IMR-90 (cell line): ENCODE measurements around the gene SETX. TPM values are rescaled to one million over a fixed set of nuclear protein-coding genes. Genes with fewer than 3 reads are reported as not detected.

Experiments used
- ATAC-seq: fragments of 200-7000 bp; cut with Tn5 transposase; 2 replicates; pipeline ENCODE4 v1.9.1; 2020; ENCODE audit warnings: low read depth, mild to moderate bottlenecking, moderate library complexity
- BruUV-seq: library from RNA; stranded (reverse); fragments of 400-500 nt; replicated peaks from 2 replicates; lab custom pipeline; 2021; lab: Mats Ljungman, UMichigan
- CTCF ChIA-PET: fragments of 300-600 bp; formaldehyde crosslinking; extraction: SDS; loops from one replicate; lab custom pipeline; 2021; ENCODE audit warnings: antibody characterized with exemption; lab: Yijun Ruan, JAX
- POLR2A ChIA-PET: fragments of 300-600 bp; sonication (Branson Sonifier 250); formaldehyde crosslinking; loops from one replicate; lab custom pipeline; 2022; ENCODE audit warnings: antibody characterized with exemption; ENCODE audit not compliant: unreplicated experiment; lab: Charles Lee
- DNase-seq: peaks from one replicate; pipeline ENCODE4 v3.0.0; 2013
- H2AFZ ChIP-seq: replicated peaks from 2 replicates; pipeline ENCODE3; 2013; ENCODE audit warnings: low read length, mild to moderate bottlenecking; ENCODE audit not compliant: poor library complexity
- H2AK5ac ChIP-seq: 2 replicates; pipeline ENCODE4 v1.6.1; 2013; ENCODE audit warnings: low read depth, low read length, inconsistent platforms
- H2AK9ac ChIP-seq: replicated peaks from 2 replicates; pipeline ENCODE3; 2013; ENCODE audit warnings: mild to moderate bottlenecking, low read depth, low read length, moderate library complexity; ENCODE audit not compliant: poor library complexity
- H2BK120ac ChIP-seq: 2 replicates; pipeline ENCODE4 v1.6.1; 2013; ENCODE audit warnings: low read depth, low read length, inconsistent platforms
- H2BK15ac ChIP-seq: 3 replicates; pipeline ENCODE4 v1.6.1; 2013; ENCODE audit warnings: low read depth, low read length, inconsistent platforms
- H2BK20ac ChIP-seq: 2 replicates; pipeline ENCODE4 v1.6.1; 2013; ENCODE audit warnings: low read depth, mild to moderate bottlenecking, inconsistent platforms, low read length, moderate library complexity
- H2BK5ac ChIP-seq: 2 replicates; pipeline ENCODE4 v1.6.1; 2013; ENCODE audit warnings: mild to moderate bottlenecking, low read depth, low read length, inconsistent platforms; ENCODE audit not compliant: poor library complexity, severe bottlenecking
- H3K14ac ChIP-seq: replicated peaks from 2 replicates; pipeline ENCODE4 v1.6.1; 2013; ENCODE audit warnings: low read depth, low read length, inconsistent platforms
- H3K18ac ChIP-seq: 2 replicates; pipeline ENCODE4 v1.6.1; 2013; ENCODE audit warnings: low read depth, low read length, control low read depth
- H3K23ac ChIP-seq: 2 replicates; pipeline ENCODE4 v1.6.1; 2013; ENCODE audit warnings: low read depth, low read length, inconsistent platforms
- H3K27ac ChIP-seq: 2 replicates; pipeline ENCODE4 v1.5.1; 2013; ENCODE audit warnings: mild to moderate bottlenecking, control low read depth, low read length; ENCODE audit not compliant: insufficient read depth
- H3K27me3 ChIP-seq: 2 replicates; pipeline ENCODE4 v1.6.1; 2013; ENCODE audit warnings: low read length; ENCODE audit not compliant: control insufficient read depth, insufficient read depth
- H3K36me3 ChIP-seq: 2 replicates; pipeline ENCODE4 v1.6.1; 2013; ENCODE audit warnings: low read length, mixed read lengths; ENCODE audit not compliant: control insufficient read depth, insufficient read depth
- H3K4ac ChIP-seq: 2 replicates; pipeline ENCODE4 v1.6.1; 2013; ENCODE audit warnings: low read depth, low read length, inconsistent platforms
- H3K4me1 ChIP-seq: 2 replicates; pipeline ENCODE4 v1.6.1; 2013; ENCODE audit warnings: low read length, mixed read lengths; ENCODE audit not compliant: control insufficient read depth, insufficient read depth
- H3K4me2 ChIP-seq: 2 replicates; pipeline ENCODE4 v1.6.1; 2013; ENCODE audit warnings: low read depth, mild to moderate bottlenecking, control low read depth, low read length, moderate library complexity
- H3K4me3 ChIP-seq: 2 replicates; pipeline ENCODE4 v1.5.1; 2013; ENCODE audit warnings: low read depth, mild to moderate bottlenecking, control low read depth, low read length, moderate library complexity; ENCODE audit not compliant: insufficient read depth
- H3K56ac ChIP-seq: 2 replicates; pipeline ENCODE4 v1.6.1; 2013; ENCODE audit warnings: low read length, inconsistent platforms; ENCODE audit not compliant: insufficient read depth; ENCODE audit errors: extremely low read depth
- H3K79me1 ChIP-seq, 2 experiments: 2 replicates each; pipeline ENCODE4 v1.6.1; 2013; ENCODE audit warnings: low read length in 2 of 2, inconsistent platforms in 1 of 2, low read depth in 1 of 2
- H3K9ac ChIP-seq: 2 replicates; pipeline ENCODE4 v1.6.1; 2013; ENCODE audit warnings: low read depth, low read length, control low read depth
- H3K9me1 ChIP-seq: 2 replicates; pipeline ENCODE4 v1.6.1; 2013; ENCODE audit warnings: low read length, inconsistent platforms; ENCODE audit not compliant: insufficient read depth
- H3K9me3 ChIP-seq: 2 replicates; pipeline ENCODE4 v1.6.1; 2013; ENCODE audit warnings: low read length; ENCODE audit not compliant: control insufficient read depth, insufficient read depth
- H4K20me1 ChIP-seq: 2 replicates; pipeline ENCODE4 v1.6.1; 2013; ENCODE audit warnings: low read length, inconsistent platforms; ENCODE audit not compliant: insufficient read depth
- H4K5ac ChIP-seq: 2 replicates; pipeline ENCODE4 v1.6.1; 2013; ENCODE audit warnings: mild to moderate bottlenecking, low read depth, low read length, control low read depth
- H4K8ac ChIP-seq, 2 experiments: 2 replicates each; pipeline ENCODE4 v1.6.1; 2013; ENCODE audit warnings: low read depth in 2 of 2, low read length in 2 of 2, control low read depth in 1 of 2, inconsistent platforms in 1 of 2
- H4K91ac ChIP-seq: 2 replicates; pipeline ENCODE4 v1.6.1; 2013; ENCODE audit warnings: low read depth, low read length, inconsistent platforms; ENCODE audit not compliant: insufficient read depth
- MAZ ChIP-seq: IDR thresholded peaks from 2 replicates; pipeline ENCODE4 v1.6.1; 2012; ENCODE audit warnings: low read depth, mild to moderate bottlenecking, low read length, improper control_type of control experiment, moderate library complexity, borderline replicate concordance
- NFE2L2 ChIP-seq: fragments of 150-350 bp; IDR thresholded peaks from 2 replicates; pipeline ENCODE4 v1.6.1; 2016; ENCODE audit warnings: low read depth, mild to moderate bottlenecking, low read length
- POLR2A ChIP-seq: IDR thresholded peaks from 2 replicates; pipeline ENCODE4 v1.6.1; 2012; ENCODE audit warnings: mild to moderate bottlenecking, low read depth, low read length
- RCOR1 ChIP-seq: IDR thresholded peaks from 2 replicates; pipeline ENCODE4 v1.6.1; 2012; ENCODE audit warnings: mild to moderate bottlenecking, low read length, improper control_type of control experiment; ENCODE audit not compliant: insufficient replicate concordance
- WGBS, 2 experiments: methylation state at CpG; one replicate each; pipeline versions ENCODE4 v1.1.5 to v1.1.7; 2013; ENCODE audit warnings: missing lambda C conversion rate in 2 of 2; ENCODE audit not compliant: insufficient read length in 1 of 2; ENCODE audit errors: extremely low coverage in 2 of 2; 5-methylcytosine and 5-hydroxymethylcytosine counted together
- dilution Hi-C: fragments of 300-500 bp; cut with HindIII; formaldehyde crosslinking; loops from one replicate; pipeline ENCODE4 v1.14.3; 2018; ENCODE audit warnings: low sequenced_read_pairs; ENCODE audit not compliant: unreplicated experiment
- in situ Hi-C: fragments of 300-500 bp; cut with MboI; formaldehyde crosslinking; loops from 3 replicates; pipeline ENCODE4 v1.14.3; 2019; ENCODE audit warnings: low sequenced_read_pairs, inconsistent platforms, mixed read lengths
- intact Hi-C: fragments of 100-400 bp; cut with micrococcal nuclease; formaldehyde crosslinking; loops from 2 replicates; pipeline ENCODE4 v1.10.0; 2022
- polyA plus RNA-seq, 3 experiments: library from polyadenylated mRNA; depleted of rRNA; stranded (reverse); fragments of >200 nt; gene quantifications; 2 replicates each; pipeline ENCODE4 v1.2.3, GENCODE V29; 2012; ENCODE audit warnings: low replicate concordance in 1 of 3
- total RNA-seq: library from RNA; depleted of rRNA; stranded (reverse); fragments of >200 nt; gene quantifications from 2 replicates; pipeline ENCODE4 v1.2.3, GENCODE V29; 2012
- TF ChIP-seq, protein P1 (sequence below): conservative IDR thresholded peaks from 2 replicates; pipeline ENCODE4 v1.5.1; 2012; ENCODE audit warnings: mild to moderate bottlenecking, low read depth, low read length, improper control_type of control experiment
- TF ChIP-seq, protein P2 (sequence below): fragments of 150-350 bp; IDR thresholded peaks from 2 replicates; pipeline ENCODE4 v1.6.1; 2016; ENCODE audit warnings: low read depth, mild to moderate bottlenecking, low read length, moderate library complexity, borderline replicate concordance

SETX gene
- total and polyA plus RNA-seq, 2 of the 4 experiments (the other 2 are of a cell fraction): 13.1 to 55.0 TPM

- no peak overlapping the region for H3K4ac ChIP-seq
- H4K20me1 ChIP-seq: no peaks in the 10 kb centered on the region; the same call in 1 of the 2 replicates
- no peak for DNase-seq
- no peaks in the 10 kb centered on the region for H3K9me3 ChIP-seq
- no peak overlapping the region for H2AFZ ChIP-seq
- H3K27me3 ChIP-seq: peaks cover 68% of the 10 kb centered on the region
- no peak overlapping the region for H2BK5ac ChIP-seq
- H3K4me3 ChIP-seq: no peak overlapping the region
- no peaks in the 10 kb centered on the region for H3K79me1 ChIP-seq
- H3K4me2 ChIP-seq: no peak overlapping the region
- 18% methylated on average over 6 of the region's 12 CpGs; no CpG with 5 or more reads in 1 of the 2 experiments for WGBS, 2 experiments
- H3K23ac ChIP-seq: no peak overlapping the region
- POLR2A ChIA-PET: no interaction called here
- no peak overlapping the region for H2AK5ac ChIP-seq
- H4K91ac ChIP-seq: no peak overlapping the region
- no peak overlapping the region for H3K56ac ChIP-seq
- H2BK15ac ChIP-seq: no peak overlapping the region
- no TSS peak for BruUV-seq
- H2BK120ac ChIP-seq: no peak overlapping the region
- H3K36me3 ChIP-seq: no peaks in the 10 kb centered on the region
- H2BK20ac ChIP-seq: no peak overlapping the region
- dilution Hi-C loops (no loop called here), in situ Hi-C loops (no loop called here), intact Hi-C loops (no loop called here)
- no peak overlapping the region for H3K9ac ChIP-seq
- no peak overlapping the region for H2AK9ac ChIP-seq
- H3K27ac ChIP-seq: no peak overlapping the region
- H3K14ac ChIP-seq: no peak overlapping the region
- H4K8ac ChIP-seq: no peak overlapping the region
- TF ChIP-seq, protein P1, sequence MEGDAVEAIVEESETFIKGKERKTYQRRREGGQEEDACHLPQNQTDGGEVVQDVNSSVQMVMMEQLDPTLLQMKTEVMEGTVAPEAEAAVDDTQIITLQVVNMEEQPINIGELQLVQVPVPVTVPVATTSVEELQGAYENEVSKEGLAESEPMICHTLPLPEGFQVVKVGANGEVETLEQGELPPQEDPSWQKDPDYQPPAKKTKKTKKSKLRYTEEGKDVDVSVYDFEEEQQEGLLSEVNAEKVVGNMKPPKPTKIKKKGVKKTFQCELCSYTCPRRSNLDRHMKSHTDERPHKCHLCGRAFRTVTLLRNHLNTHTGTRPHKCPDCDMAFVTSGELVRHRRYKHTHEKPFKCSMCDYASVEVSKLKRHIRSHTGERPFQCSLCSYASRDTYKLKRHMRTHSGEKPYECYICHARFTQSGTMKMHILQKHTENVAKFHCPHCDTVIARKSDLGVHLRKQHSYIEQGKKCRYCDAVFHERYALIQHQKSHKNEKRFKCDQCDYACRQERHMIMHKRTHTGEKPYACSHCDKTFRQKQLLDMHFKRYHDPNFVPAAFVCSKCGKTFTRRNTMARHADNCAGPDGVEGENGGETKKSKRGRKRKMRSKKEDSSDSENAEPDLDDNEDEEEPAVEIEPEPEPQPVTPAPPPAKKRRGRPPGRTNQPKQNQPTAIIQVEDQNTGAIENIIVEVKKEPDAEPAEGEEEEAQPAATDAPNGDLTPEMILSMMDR: no peak
- TF ChIP-seq NFE2L2 (no peak), POLR2A (no peak), RCOR1 (no peak), MAZ (no peak)
- TF ChIP-seq, protein P2, sequence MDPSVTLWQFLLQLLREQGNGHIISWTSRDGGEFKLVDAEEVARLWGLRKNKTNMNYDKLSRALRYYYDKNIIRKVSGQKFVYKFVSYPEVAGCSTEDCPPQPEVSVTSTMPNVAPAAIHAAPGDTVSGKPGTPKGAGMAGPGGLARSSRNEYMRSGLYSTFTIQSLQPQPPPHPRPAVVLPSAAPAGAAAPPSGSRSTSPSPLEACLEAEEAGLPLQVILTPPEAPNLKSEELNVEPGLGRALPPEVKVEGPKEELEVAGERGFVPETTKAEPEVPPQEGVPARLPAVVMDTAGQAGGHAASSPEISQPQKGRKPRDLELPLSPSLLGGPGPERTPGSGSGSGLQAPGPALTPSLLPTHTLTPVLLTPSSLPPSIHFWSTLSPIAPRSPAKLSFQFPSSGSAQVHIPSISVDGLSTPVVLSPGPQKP: no peak
- no peak overlapping the region for H3K18ac ChIP-seq
- H4K5ac ChIP-seq: no peak overlapping the region
- no peaks in the 10 kb centered on the region for H3K4me1 ChIP-seq
- ATAC-seq: no peak
- no peaks in the 10 kb centered on the region for H3K9me1 ChIP-seq
- CTCF ChIA-PET: no interaction called here
Measured at GRCh38 chr9:132228062-132228461, 126.7 kb downstream of the SETX start.
